Muscle layer of colon (tissue), 2 donors: ENCODE measurements around the gene PHYKPL.
"Not testable (repeated sequence)": the region's sequence is repeated elsewhere in the genome, so short reads cannot be mapped to it uniquely, and the experiment has no call there.

Experiments used
- H3K27ac ChIP-seq: one replicate; pipeline ENCODE4 v1.7.0; 2013; ENCODE audit warnings: low read depth, mild to moderate bottlenecking, low read length, moderate library complexity
- H3K27me3 ChIP-seq, 2 donors: one replicate each; pipeline ENCODE4 v1.7.0; 2013; ENCODE audit warnings: low read length in 2 of 2, mild to moderate bottlenecking in 2 of 2; ENCODE audit not compliant: insufficient read depth in 2 of 2, control insufficient read depth in 1 of 2
- H3K36me3 ChIP-seq: one replicate; pipeline ENCODE4 v1.7.0; 2013; ENCODE audit warnings: mild to moderate bottlenecking, low read length; ENCODE audit not compliant: insufficient read depth
- H3K4me1 ChIP-seq: one replicate; pipeline ENCODE4 v1.7.0; 2013; ENCODE audit warnings: mild to moderate bottlenecking, low read length; ENCODE audit not compliant: insufficient read depth
- H3K4me3 ChIP-seq, 2 donors: one replicate each; pipeline ENCODE4 v1.7.0; 2013; ENCODE audit warnings: low read length in 2 of 2, low read depth in 1 of 2, mild to moderate bottlenecking in 1 of 2, moderate library complexity in 1 of 2
- H3K9ac ChIP-seq: one replicate; pipeline ENCODE4 v1.7.0; 2013; ENCODE audit warnings: low read length
- H3K9me3 ChIP-seq: one replicate; pipeline ENCODE4 v1.7.0; 2013; ENCODE audit warnings: mild to moderate bottlenecking, low read length
- donor health status: abdominal sarcoma.
- donor health status: Adenocarcinoma of cecum.

PHYKPL gene

DNA sequence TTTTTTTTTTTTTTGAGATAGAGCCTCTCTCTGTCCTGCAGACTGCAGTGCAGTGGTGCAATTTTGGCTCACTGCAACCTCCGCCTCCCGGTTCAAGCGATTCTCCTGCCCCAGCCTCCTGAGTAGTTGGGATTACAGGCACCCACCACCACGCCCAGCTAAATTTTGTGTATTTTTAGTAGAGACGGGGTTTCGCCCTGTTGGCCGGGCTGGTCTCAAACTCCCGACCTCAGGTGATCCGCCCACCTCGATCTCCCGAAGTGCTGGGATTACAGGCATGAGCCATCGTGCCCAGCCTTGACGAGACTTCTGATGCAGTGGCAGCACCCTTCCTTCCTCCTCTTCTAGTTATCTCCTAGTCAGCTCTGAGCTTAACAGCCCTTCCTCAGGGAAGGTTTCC, 3.5 kb downstream of the PHYKPL start:
- H3K9me3 ChIP-seq, H3K27ac ChIP-seq, H3K9ac ChIP-seq, H3K4me3 ChIP-seq, H3K27me3 ChIP-seq: not testable (repeated sequence)
- Histone ChIP-seq H3K4me1 (peaks cover 24% of the 10 kb centered on the region), H3K36me3 (peaks cover 34% of the 10 kb centered on the region)

DNA sequence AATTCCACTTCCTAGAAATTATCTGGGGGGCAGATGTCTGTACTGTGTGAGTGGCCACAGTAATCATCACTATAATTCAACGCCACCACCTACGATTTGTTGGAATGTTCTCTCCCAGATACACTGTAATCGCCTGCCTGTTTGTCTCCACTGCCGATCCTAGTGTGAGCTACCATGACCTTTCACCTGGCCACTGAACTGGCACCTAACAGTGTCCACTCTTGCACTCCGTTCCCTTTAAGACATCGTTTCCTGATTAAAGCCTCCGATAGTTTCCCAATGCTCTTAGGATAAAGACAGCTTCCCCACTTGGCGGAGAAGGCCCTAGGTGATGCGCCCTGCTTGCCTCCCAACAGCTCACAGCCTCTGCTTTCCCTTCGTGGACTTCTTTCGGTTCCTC, 4.0 kb downstream of the PHYKPL start:
- Histone ChIP-seq H3K4me1 (peaks cover 24% of the 10 kb centered on the region), H3K27me3 (no peaks in the 10 kb centered on the region), H3K27ac (no peak overlapping the region), H3K4me3 (no peak overlapping the region), H3K9me3 (no peaks in the 10 kb centered on the region), H3K36me3 (peaks cover 34% of the 10 kb centered on the region), H3K9ac (no peak overlapping the region)

DNA sequence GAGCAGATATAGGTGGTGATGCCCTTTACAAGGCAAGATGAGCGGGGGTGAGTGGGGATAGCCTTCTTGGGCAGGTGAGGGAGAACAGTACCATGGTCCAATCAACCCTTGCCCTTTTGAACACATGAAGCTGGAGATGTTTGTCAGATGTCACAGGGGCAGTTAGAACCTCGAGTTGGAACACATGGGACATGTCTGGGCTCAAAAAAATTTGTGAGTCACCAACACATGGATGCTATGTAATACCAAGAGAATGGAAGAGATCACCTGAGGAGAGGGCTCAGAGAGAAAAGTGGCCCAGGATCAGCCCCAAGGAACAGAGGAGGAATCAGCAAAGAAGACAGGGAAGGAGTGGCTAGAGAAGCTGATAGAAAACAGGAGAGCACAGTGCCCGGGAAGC, 4.7 kb downstream of the PHYKPL start:
- Histone ChIP-seq H3K9ac (no peak overlapping the region), H3K4me3 (no peak overlapping the region), H3K27ac (no peak overlapping the region)

DNA sequence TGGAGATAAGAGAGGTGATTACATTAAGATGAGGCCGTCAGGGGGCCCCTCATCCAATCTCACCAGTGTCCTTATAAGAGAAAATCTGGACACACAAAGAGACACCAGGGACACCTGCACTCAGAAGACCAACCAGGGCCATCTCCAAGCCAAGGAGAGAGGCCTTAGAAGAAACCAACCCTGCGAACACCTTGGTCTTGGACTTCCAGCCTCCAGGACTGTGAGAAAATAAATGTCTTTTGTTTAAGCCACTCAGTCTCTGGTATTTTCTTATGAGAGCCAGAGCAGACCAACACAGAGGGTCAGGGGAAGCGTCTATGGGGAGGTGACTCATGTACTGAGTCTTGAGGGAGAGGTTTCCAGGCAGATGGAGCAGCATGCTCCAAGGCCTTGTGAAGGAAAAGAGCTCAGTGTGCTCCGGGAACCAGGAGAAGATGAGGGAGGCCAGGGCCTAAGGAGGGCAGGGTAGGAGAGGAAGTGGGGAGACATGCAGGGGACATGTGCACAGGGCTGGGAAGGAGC, 5.4 kb downstream of the PHYKPL start:
- Histone ChIP-seq H3K36me3 (peaks cover 34% of the 10 kb centered on the region), H3K27me3 (no peaks in the 10 kb centered on the region), H3K9ac (no peak overlapping the region), H3K27ac (no peak overlapping the region), H3K4me1 (peaks cover 20% of the 10 kb centered on the region), H3K9me3 (no peaks in the 10 kb centered on the region), H3K4me3 (no peak overlapping the region)

More for the DNA sequence above, 4.7 kb downstream of the PHYKPL start:
- no peaks in the 10 kb centered on the region for H3K9me3 ChIP-seq
- no peaks in the 10 kb centered on the region for H3K27me3 ChIP-seq
- peaks cover 34% of the 10 kb centered on the region for H3K36me3 ChIP-seq
- H3K4me1 ChIP-seq, result peaks cover 22% of the 10 kb centered on the region

DNA sequence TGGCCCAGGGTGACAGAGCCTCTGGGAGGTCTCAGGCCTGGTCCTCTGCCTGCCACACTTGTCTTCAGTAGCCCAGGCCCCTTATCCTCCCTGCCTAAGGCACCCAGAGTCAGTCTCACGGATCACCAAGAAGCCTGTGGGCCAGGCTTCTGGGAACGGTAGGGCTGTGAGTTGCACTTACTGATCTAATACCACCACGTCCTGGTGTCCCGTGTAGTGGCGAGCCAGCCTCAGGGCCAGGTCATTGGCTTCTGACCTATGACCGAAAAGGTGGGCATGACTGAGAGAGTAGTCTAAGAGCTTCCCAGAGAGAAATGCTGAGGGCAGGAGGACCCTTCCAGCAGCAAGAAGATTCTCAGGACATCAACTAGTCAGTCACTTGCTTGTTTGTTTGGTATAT, 7.4 kb downstream of the PHYKPL start:
- Histone ChIP-seq H3K9ac (no peak overlapping the region), H3K36me3 (peaks cover 36% of the 10 kb centered on the region), H3K27me3 (no peaks in the 10 kb centered on the region), H3K27ac (no peak overlapping the region), H3K4me1 (peaks cover 5% of the 10 kb centered on the region), H3K9me3 (no peaks in the 10 kb centered on the region), H3K4me3 (no peak overlapping the region)

DNA sequence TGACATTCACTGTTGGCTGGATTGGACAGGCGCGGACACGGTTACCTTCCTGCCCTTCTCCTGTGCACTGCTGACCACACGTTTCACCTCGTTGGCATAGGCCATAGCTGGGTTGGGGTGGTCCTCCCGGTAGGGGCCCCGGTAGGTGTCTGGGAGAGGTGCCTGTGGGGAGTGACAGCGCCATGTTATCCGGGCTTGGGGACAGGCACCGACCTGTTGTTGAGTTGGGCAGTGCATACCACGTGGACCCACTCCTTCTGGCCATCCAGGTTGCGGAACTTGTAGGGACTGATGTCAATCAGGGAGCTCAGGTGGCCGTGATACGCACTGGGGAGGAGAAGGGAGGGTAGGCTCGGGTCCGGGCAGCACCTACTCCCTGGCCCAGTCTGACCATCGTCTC, 8.2 kb downstream of the PHYKPL start:
- Histone ChIP-seq H3K27me3 (no peaks in the 10 kb centered on the region), H3K9me3 (no peaks in the 10 kb centered on the region), H3K4me1 (no peaks in the 10 kb centered on the region), H3K27ac (no peak overlapping the region), H3K9ac (no peak overlapping the region), H3K4me3 (no peak overlapping the region), H3K36me3 (peaks cover 29% of the 10 kb centered on the region)

DNA sequence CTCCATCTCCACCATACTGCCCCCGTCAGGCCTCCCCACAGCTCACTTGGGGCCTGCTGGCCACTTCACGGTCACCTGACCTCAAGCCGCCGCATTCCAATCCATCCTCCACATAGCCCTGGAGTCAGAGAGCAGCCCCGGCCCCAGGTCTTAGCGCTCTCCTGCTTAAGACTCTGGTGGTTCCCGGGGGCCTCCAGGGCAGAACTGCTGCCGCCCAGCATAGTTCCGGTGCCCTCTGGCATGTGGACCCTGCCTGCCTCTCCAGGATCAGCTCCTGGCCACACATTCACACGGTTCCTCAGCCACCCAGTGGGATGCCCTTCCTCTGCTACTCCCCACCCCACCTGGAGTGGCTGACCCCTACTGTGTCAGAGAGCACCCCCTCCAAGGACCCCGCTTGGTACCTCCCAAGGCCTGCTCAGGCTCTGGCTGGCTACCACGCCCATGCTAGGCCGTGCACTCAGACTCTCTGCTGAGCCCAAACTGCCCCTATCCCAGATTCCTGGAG, 8.7 kb downstream of the PHYKPL start:
- Histone ChIP-seq H3K4me3 (no peak overlapping the region), H3K27me3 (no peaks in the 10 kb centered on the region), H3K9ac (no peak overlapping the region), H3K36me3 (peaks cover 27% of the 10 kb centered on the region), H3K4me1 (no peaks in the 10 kb centered on the region), H3K9me3 (no peaks in the 10 kb centered on the region), H3K27ac (no peak overlapping the region)

DNA sequence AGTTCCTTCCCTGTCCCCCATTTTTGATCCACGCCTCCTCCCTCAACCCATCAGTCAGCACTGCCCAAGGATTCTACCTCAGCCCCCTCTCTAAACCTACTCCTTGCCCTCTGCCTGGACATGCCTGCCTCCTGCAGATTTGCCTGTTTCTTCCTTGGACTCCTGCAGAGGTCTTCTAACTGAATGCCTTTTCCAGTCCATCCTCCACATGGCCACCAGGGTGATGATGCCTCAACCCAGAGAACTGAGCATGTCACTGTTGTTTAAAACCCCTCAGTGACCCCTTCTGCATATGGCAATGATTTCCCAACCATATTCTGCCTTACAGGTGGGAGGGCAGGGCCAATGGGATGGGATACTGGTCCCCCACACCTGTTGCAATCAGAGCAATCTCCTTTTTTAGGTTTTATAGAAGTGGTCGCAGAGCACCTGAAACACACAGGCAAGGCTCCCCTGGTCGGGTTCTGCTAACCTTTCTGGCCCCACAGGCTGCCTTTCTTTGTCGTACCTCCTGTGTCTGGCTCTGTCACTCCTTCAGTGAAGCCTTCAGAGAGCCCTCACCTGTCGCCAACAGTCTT, 9.3 kb downstream of the PHYKPL start:
- no peak overlapping the region for H3K9ac ChIP-seq
- no peaks in the 10 kb centered on the region for H3K27me3 ChIP-seq
- H3K27ac ChIP-seq, result no peak overlapping the region
- H3K4me3 ChIP-seq, result no peak overlapping the region
- H3K9me3 ChIP-seq, result no peaks in the 10 kb centered on the region
- peaks cover 27% of the 10 kb centered on the region for H3K36me3 ChIP-seq
- no peaks in the 10 kb centered on the region for H3K4me1 ChIP-seq

DNA sequence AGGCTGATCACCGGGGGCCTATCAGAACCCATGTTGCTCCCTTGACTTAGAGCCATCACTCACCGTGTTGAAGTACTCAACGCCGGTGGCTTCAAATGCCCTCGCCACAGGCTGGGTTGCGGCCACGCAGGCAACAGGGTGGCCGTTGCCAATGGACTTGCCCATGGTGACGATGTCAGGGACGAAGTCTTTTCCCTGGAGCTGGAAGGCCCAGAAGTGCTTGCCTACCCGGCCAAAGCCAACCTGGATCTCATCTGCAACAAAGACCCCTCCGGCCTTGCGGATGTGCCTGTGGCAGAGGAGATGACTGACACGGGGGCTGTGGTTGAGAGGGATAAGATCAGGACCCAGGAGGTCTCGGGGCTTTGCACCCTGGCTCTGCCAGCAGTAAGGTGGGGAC, 10.3 kb downstream of the PHYKPL start:
- H3K9ac ChIP-seq, result no peak overlapping the region
- H3K36me3 ChIP-seq, result peaks cover 22% of the 10 kb centered on the region
- H3K27me3 ChIP-seq, result no peaks in the 10 kb centered on the region
- H3K27ac ChIP-seq, result no peak overlapping the region
- H3K4me3 ChIP-seq, result no peak overlapping the region
- no peaks in the 10 kb centered on the region for H3K9me3 ChIP-seq
- H3K4me1 ChIP-seq, result no peaks in the 10 kb centered on the region

DNA sequence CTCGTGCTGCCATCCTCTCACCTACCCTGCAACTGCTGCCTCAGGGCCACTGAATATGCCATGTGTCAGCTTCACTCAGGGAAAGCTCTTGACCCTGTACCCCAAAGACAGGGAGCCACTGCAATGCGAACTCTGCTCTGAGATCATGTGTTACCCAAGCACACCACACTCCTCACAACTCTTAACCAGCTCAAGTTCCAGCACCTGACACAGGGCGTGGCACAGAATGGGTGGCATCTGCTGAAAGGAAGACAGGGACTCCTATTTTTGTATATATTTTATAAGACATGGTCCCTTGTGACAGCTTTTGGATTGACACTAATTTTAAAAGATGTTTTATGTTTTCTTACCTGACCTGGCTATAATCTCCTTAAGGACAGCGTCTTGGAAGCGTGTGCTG, 10.7 kb downstream of the PHYKPL start:
- Histone ChIP-seq H3K4me3 (no peak overlapping the region), H3K9me3 (no peaks in the 10 kb centered on the region), H3K4me1 (no peaks in the 10 kb centered on the region), H3K27me3 (no peaks in the 10 kb centered on the region), H3K36me3 (peaks cover 22% of the 10 kb centered on the region), H3K27ac (no peak overlapping the region), H3K9ac (no peak overlapping the region)

DNA sequence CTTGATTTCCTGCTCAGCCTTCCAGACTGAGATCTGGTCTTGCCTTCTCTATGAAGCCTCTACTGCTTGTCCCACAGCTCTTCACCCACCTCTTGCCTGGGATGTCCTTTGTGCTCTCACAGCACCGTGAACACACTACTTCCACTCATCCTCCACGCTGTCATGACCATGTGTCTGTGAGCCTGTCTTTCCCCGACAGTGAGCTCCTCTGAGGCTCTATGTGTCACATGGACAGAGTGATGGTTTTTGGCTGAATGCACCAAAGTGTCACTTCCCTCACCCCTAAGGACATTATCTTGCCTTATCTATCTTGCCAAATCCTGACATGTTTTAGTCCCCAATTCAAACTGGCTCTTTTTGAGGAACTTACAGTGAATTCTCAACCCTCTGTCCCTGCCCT, 11.3 kb downstream of the PHYKPL start:
- Histone ChIP-seq H3K4me3 (no peak overlapping the region), H3K36me3 (peaks cover 28% of the 10 kb centered on the region), H3K27ac (no peak overlapping the region), H3K9me3 (no peaks in the 10 kb centered on the region), H3K9ac (no peak overlapping the region), H3K27me3 (no peaks in the 10 kb centered on the region), H3K4me1 (no peaks in the 10 kb centered on the region)

DNA sequence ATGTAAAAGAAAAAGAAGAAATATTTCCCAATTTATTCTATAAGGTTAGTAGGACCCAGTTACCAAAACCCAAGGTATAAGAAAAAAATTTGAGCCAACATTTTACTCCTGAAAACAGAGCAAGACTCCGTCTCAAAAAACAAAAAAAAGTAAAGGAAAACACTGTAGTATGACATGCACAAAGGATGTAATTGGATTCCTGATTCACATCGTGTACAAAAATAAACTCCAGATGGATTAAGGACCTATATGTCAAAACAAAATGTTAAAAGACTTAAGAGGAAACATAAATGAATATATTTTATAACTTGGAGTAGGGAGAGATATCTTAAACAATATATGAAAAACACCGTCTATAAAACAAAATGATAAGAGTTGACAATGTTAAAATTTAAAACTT, 13.8 kb downstream of the PHYKPL start:
- Histone ChIP-seq H3K36me3 (peaks cover 51% of the 10 kb centered on the region), H3K4me1 (no peaks in the 10 kb centered on the region), H3K9me3 (no peaks in the 10 kb centered on the region), H3K9ac (no peak overlapping the region), H3K27me3 (no peaks in the 10 kb centered on the region), H3K4me3 (no peak overlapping the region), H3K27ac (no peak overlapping the region)
